Neural progenitor cell (in vitro differentiated cells): ENCODE measurements around the gene NLK.

Experiments
- EZH2 ChIP-seq: fragments of 200-600 bp; sonication (generic); IDR thresholded peaks from 2 replicates; pipeline ENCODE4 v1.6.1; 2017; ENCODE audit warnings: antibody characterized with exemption, mild to moderate bottlenecking, moderate library complexity
- EZH2phosphoT487 ChIP-seq: fragments of 200-600 bp; sonication (generic); IDR thresholded peaks from 2 replicates; pipeline ENCODE4 v1.6.1; 2017; ENCODE audit warnings: antibody characterized with exemption
- TF ChIP-seq, protein P1 (sequence below): fragments of 200-600 bp; sonication (generic); IDR thresholded peaks from 2 replicates; pipeline ENCODE4 v1.5.1; 2017; ENCODE audit warnings: antibody characterized with exemption, mild to moderate bottlenecking

DNA sequence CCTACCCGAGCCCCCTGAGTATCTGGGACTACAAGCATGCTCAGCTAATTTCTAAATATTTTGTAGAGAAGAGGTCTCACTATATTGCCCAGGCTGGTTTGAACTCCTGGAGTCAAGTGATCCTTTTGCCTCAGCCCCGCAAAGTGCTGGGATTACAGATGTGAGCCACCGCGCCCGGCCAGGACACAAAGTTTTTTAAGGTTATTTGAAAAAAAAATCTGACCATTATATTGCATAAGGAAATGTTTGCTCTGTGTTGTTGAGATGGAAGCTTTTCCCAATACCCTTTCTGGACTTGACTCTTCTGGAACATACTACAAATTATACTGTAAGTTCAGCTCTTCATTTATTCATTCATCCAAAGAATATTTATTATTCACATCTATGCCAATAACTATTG, 143.2 kb downstream of the NLK start:
- TF ChIP-seq, protein P1, sequence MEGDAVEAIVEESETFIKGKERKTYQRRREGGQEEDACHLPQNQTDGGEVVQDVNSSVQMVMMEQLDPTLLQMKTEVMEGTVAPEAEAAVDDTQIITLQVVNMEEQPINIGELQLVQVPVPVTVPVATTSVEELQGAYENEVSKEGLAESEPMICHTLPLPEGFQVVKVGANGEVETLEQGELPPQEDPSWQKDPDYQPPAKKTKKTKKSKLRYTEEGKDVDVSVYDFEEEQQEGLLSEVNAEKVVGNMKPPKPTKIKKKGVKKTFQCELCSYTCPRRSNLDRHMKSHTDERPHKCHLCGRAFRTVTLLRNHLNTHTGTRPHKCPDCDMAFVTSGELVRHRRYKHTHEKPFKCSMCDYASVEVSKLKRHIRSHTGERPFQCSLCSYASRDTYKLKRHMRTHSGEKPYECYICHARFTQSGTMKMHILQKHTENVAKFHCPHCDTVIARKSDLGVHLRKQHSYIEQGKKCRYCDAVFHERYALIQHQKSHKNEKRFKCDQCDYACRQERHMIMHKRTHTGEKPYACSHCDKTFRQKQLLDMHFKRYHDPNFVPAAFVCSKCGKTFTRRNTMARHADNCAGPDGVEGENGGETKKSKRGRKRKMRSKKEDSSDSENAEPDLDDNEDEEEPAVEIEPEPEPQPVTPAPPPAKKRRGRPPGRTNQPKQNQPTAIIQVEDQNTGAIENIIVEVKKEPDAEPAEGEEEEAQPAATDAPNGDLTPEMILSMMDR = no peak
- no peak for TF ChIP-seq EZH2phosphoT487
- no peak for TF ChIP-seq EZH2
